GM18868 (cell line): ENCODE measurements around the gene PRRX1.

Experiments
- ATAC-seq: cut with Tn5 transposase; IDR thresholded peaks from one replicate; pipeline ENCODE4 v1.9.1; 2021; ENCODE audit warnings: mild to moderate bottlenecking, moderate library complexity; ENCODE audit not compliant: unreplicated experiment

The PRRX1 gene

GRCh38 chr1:170663404-170664092, 383 bp upstream of the PRRX1 start:
- no peak for ATAC-seq

GRCh38 chr1:170664828-170665612, 1.1 kb downstream of the PRRX1 start:
- no peak for ATAC-seq

- no peak for ATAC-seq
Observed at GRCh38 chr1:170665629-170666028, 1.7 kb downstream of the PRRX1 start.

DNA sequence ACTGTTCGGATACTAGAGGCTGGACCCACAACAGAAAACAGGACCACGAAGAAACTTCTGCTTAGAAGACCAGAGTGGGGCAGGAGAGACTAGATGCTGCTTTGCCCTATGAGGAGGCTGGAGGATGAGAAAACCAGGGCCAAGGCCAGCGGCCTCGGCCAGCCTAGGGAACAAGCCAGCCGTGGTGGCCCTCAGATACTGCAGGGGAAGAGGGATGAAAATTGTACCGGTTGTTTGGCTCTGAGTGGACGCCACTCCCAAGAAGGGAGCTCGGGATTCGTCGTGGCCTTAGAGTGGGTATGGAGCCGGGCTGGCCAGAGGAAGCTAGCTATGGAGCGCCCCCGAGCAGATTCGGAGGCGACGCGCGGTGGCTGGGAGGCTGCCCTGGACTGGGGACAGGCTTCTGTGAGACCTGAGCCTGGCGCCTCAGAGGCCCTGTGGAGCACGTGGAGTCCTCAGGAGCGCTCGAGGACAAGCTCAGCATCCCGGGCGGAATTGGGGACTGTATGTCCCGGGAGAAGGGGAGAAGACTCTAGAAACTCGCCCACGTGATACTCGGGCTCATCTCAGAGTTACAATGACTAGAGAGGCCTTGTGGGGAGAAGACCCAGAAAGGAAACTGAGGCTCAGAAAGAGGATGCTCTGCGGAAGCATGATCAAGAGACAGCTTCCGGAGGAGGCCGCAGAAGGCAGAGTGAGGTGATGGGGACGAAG, 2.8 kb downstream of the PRRX1 start:
- no peak for ATAC-seq

DNA sequence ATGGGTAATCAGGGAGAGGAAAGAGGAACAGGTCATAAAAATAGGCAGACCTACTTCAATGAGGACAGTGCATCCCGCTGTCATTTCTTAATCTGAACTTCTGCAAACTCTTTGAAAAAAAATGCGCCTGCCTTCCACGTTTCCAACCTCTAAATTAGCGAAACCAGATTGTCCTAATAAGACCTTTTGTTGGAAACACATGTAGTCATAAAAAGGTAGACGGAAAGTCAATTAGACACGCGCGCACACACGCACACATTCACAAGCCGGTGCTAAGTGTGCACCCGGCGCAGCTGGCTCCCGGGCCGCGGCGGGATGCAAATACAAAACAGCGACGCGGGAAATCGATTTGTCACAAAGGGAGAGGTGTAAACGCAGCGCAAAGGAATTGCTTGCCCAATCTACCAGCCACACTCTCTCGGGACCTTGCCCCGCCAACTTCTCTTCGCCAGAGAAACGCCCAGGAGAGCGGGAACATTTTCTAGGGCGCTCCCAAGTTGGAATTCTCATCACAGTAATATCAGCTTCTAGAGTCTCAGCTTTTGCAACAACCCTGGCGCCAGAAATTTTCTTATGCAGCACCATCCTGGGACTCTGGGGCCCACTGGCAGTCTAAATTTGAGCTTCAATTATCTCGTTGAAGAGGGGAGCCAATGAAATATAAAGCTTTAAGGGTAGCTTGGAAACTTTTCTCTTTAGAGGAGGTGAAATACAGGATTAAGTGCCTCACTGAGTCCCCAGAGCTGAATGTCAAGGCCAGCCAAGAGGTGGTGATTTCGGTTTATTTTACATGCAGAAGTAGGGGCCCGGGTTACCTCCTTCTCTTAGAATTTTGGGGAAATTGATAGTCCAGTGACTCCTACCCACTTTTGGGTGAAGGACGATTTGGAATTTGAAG, 4.5 kb downstream of the PRRX1 start:
- ATAC-seq = no peak

DNA sequence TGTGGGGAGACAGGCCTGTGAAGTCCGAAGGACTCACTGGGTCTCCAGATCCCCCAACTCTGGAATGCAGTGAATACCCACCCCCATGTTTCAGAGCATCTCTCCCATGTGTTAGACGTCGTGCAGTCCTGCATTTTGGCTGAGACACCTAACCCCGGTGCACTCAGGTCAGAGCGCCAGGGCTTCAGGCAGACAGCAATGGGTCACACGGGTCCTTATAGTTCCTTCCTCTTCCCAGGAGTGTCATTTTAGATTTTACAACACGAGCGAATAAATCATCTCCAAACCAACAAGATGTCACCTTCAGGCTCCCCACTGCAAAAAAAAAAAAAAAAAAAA, 5.1 kb downstream of the PRRX1 start:
- no peak for ATAC-seq

DNA sequence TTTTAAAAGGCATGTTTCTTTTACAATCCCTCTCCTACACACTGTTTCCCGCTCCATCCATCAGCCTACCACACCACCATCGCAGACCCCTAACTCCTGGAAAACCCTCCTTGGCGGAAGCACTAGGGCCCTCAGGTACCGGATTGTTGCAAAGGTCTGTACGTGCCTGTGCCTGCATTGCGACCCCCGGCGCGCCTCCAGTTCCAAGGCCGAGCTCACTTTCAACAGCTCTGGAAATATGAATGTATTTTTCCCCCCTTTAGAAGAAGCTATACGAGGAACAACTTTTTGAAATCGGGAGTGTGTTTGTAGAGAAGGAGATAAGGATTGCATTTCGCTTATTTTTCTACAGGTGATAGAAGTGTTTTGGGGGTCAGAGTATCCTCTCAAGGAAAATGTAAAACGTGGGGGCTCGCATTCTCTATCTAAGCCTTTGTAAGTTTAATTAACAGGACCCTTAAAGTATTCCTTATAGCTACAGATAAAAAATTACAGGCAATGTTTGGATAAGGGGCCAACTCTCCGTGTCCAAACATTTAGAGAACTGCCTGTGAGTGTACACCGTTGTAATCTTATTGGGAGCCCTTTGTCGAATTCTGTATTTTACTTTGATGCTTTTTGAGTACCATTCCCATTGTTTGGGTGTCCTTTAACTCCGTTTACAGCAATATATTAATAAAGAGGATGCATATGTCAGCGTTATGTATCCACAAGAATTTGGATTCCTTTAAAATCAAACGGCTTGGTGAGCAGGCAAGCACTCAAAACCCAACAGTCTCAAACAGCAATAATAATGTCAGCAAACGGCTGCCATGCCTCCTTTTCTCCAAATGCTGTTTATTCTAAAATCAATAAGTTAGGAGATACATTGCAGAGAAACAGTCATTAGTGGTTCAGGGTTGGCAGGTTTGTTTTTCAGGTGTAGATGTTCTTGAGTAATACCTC, 5.9 kb downstream of the PRRX1 start:
- no peak for ATAC-seq

DNA sequence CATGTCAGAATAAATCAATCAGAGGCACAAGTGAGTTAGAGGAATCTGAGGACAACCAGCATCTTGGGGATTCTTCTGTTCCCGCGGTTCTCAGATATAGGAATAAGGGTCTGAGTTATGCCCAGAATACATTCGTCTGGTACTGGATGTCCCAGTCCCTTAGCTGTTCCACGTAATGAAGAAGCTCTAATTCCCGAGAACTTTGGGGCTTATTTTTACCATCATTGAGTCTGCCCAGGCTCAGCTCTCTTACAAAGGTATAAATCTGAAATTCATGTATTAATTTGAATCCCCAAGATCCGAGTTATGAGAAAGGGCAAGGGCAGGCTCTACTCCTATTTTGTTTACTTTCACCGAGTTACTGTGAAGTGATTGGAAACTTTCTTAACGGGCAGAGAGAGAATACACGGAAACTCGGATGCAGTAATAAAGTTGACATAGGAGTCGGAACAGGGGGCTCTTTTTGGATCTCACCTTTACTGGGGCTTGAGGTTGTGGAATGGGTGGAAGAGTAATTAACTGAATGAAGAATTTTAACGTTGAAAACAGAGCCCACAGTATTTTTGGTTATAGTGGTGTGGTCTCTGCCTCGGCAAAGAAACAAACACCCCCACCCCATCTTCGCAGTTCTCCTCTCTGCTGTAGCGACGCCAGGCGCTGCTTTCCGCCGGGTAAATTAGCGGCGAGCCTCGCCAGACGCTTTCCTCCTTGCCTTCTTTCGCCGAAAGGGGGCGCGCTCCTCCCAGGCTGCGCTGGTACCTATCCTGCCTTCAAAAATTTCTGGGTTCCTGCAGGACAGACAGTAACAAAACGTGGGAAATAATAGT, 7.1 kb downstream of the PRRX1 start:
- peak; percentile 69 for ATAC-seq

DNA sequence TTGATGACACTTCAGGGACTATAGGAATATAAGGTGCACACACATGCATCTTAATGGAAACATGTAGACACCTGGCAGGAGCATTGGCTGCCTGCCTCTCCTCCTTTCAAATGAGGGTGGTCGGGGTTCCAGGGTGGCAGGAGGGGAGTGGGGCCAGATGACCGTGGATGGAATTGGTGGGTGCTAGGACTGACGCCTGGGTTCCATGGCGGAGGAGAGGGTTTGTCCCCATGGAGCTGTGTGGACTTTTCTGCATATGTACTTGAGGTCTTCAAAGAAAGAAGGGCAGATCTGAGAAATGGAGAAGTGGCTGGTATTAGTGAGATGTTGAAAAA, 7.7 kb downstream of the PRRX1 start:
- ATAC-seq = no peak

GRCh38 chr1:170672316-170672715, 8.4 kb downstream of the PRRX1 start:
- ATAC-seq = no peak

GRCh38 chr1:170674239-170674638, 10.3 kb downstream of the PRRX1 start:
- no peak for ATAC-seq

DNA sequence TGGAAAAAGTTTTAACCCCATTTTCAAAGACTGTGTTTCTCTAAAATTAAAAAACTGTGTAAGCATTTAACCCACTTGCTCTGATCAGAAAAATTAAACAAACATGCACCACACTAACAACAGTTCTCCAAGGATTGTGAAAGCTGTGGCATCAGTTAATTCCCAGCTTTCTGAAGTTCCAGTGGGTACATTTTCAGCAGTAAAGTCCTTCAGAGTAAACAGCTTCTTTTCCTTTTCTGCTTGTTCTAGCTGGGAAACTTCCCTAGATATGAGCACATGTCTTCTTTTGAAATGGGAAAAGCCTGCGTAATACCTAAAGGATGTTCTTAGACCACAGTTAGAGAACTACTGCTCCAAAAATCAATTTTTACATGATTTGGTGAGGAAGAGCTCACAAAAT, 11.1 kb downstream of the PRRX1 start:
- no peak for ATAC-seq

GRCh38 chr1:170675865-170676264, 11.9 kb downstream of the PRRX1 start:
- ATAC-seq = no peak

DNA sequence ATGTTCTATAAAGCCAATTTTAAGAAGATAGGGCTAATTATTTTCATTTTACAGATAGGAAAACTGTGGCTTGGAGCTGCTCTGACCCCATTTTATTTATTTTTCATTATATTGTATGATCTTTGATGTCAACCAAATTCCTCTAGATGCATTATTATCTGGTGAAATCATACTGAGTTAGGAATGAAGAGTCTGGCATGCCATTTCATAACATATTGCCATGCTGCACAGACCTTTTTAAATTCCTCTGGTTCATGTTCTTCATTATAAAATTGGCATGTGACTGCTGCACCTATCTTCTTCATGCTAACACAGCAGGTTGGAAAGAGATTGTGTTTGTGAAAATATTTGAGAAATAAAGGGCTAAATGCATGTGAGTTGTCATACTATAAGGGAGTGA, 12.7 kb downstream of the PRRX1 start:
- no peak for ATAC-seq

GRCh38 chr1:170678027-170678600, 14.2 kb downstream of the PRRX1 start:
- ATAC-seq = no peak

- no peak for ATAC-seq
Observed at GRCh38 chr1:170680428-170680827, 16.5 kb downstream of the PRRX1 start.

- ATAC-seq = no peak
Observed at GRCh38 chr1:170682169-170682568, 18.2 kb downstream of the PRRX1 start.

- no peak for ATAC-seq
Observed at GRCh38 chr1:170682809-170683208, 18.9 kb downstream of the PRRX1 start.

DNA sequence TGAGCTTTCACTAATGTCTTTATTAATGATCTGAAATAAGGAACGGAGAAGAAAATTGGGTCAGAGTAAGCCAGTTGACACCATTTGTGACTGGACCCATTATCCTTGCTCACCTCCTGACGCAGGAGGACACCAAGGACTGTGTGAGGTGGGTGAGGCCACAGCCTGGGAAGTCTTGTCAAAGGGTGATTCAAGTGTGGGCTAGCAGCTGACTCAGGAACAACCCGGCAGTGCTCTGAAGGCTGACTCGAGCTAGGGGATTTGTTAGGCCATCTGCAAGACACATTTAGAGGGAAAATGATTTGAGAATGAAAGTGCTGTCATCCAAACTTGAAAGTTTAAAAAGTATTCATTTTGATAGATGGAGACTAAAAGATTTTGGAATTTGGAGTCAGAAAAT, 21.2 kb downstream of the PRRX1 start:
- no peak for ATAC-seq
